Esophagus squamous epithelium (tissue), 5 donors: ENCODE measurements around the gene STARD8. TPM values are rescaled to one million over a fixed set of nuclear protein-coding genes. Genes with fewer than 3 reads are reported as not detected.
A peak's percentile ranks its signal among the peaks of the same experiment; 100 is the strongest.

Source experiments
- DNase-seq: peaks from one replicate; lab custom pipeline; 2025; lab: John Stamatoyannopoulos, UW
- H3K27ac ChIP-seq, 4 donors: fragments of 200-600 bp; sonication (generic); one replicate each; pipeline ENCODE4 v1.5.1; 2016 to 2019; ENCODE audit warnings: mild to moderate bottlenecking in 1 of 4
- H3K27me3 ChIP-seq, 4 donors: fragments of 200-600 bp; sonication (generic); 1 replicate in 3 of 4; 2 replicates in 1 of 4; pipeline versions ENCODE4 v1.5.1 to v1.6.0; 2017 to 2021; ENCODE audit warnings: antibody characterized with exemption in 1 of 4
- H3K36me3 ChIP-seq, 3 donors: fragments of 200-600 bp; sonication (generic); one replicate each; pipeline ENCODE4 v1.5.1; 2016 to 2019
- H3K4me1 ChIP-seq, 3 donors: fragments of 200-600 bp; sonication (generic); one replicate each; pipeline ENCODE4 v1.5.1; 2017 to 2019
- H3K4me3 ChIP-seq, 4 donors: fragments of 200-600 bp; sonication (generic); 1 replicate in 3 of 4; 2 replicates in 1 of 4; pipeline ENCODE4 v1.5.1; 2016 to 2019; ENCODE audit warnings: mild to moderate bottlenecking in 2 of 4, moderate library complexity in 1 of 4
- H3K9me3 ChIP-seq, 3 donors: fragments of 200-600 bp; sonication (generic); one replicate each; pipeline ENCODE4 v1.5.1; 2016 to 2019
- POLR2A ChIP-seq, 4 donors: fragments of 450-650 bp; IDR thresholded peaks; one replicate each; pipeline ENCODE4 v1.6.1; 2017; ENCODE audit warnings: antibody characterized with exemption in 4 of 4, mild to moderate bottlenecking in 4 of 4, moderate library complexity in 3 of 4
- WGBS, 2 donors: methylation state at CpG; one replicate each; pipeline ENCODE4 v1.1.5; 2018; 5-methylcytosine and 5-hydroxymethylcytosine counted together
- intact Hi-C: fragments of 100-400 bp; cut with DNase I; formaldehyde crosslinking; loops from one replicate; pipeline ENCODE4 v1.15.0; 2022
- total RNA-seq, 4 donors: library from RNA; depleted of rRNA; stranded (reverse); fragments of >200 nt; gene quantifications; one replicate each; pipeline ENCODE4 v1.1.0, GENCODE V29; 2016
- TF ChIP-seq, protein P1 (sequence below), 6 experiments: fragments of 450-650 bp in 4 of 6; fragments of 200-600 bp in 2 of 6; sonication (generic) in 2 of 6; IDR thresholded peaks; one replicate each; pipeline ENCODE4 v1.5.1; 2016 to 2019; ENCODE audit warnings: antibody characterized with exemption in 6 of 6, mild to moderate bottlenecking in 4 of 6, moderate library complexity in 4 of 6
- donor health status: DM: yes; HTN: yes; CAD: no.

Gene STARD8
- total RNA-seq, 4 donors from 2014 or later = 0.95 to 9.9 (median 2.1) TPM

DNA sequence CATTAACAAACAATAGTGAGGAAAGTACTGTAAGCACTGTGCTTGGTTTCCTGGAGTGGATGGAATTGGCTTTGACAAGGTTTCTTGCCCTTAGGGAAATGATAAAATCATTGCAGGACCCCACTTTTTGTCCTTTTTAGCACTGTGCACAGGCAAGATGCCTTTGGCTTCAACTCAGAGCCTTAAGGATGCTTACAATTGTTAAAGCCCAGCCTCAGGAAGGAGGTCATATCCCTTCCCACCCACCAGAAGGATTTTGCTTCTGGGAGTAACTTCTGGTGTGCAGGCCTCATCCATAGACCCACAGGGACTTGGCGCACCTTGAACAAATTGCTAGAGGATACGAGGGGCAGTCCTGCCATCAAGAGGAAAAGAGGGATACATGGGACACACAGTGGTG, 44.5 kb downstream of the STARD8 start:
- intact Hi-C loops = no loop called here
- H3K27me3 ChIP-seq = no peaks in the 10 kb centered on the region
- H3K27ac ChIP-seq = peak overlapping the region in 2 of 4 donors; percentile 36 to 61
- TF ChIP-seq, protein P1, sequence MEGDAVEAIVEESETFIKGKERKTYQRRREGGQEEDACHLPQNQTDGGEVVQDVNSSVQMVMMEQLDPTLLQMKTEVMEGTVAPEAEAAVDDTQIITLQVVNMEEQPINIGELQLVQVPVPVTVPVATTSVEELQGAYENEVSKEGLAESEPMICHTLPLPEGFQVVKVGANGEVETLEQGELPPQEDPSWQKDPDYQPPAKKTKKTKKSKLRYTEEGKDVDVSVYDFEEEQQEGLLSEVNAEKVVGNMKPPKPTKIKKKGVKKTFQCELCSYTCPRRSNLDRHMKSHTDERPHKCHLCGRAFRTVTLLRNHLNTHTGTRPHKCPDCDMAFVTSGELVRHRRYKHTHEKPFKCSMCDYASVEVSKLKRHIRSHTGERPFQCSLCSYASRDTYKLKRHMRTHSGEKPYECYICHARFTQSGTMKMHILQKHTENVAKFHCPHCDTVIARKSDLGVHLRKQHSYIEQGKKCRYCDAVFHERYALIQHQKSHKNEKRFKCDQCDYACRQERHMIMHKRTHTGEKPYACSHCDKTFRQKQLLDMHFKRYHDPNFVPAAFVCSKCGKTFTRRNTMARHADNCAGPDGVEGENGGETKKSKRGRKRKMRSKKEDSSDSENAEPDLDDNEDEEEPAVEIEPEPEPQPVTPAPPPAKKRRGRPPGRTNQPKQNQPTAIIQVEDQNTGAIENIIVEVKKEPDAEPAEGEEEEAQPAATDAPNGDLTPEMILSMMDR (IDR thresholded peaks at IDR 0.05) = no peak
- TF ChIP-seq POLR2A (IDR thresholded peaks at IDR 0.05) = no peak
- WGBS, 2 donors = 88% methylated on average over 2 of the region's 2 CpGs; no CpG with 5 or more reads in 1 of the 2 donors
- no peak overlapping the region for H3K4me3 ChIP-seq
- no peaks in the 10 kb centered on the region for H3K9me3 ChIP-seq
- H3K36me3 ChIP-seq = no peaks in the 10 kb centered on the region
- peaks cover 0 to 23% (median 3%) of the 10 kb centered on the region in 3 donors for H3K4me1 ChIP-seq
- no peak for DNase-seq

DNA sequence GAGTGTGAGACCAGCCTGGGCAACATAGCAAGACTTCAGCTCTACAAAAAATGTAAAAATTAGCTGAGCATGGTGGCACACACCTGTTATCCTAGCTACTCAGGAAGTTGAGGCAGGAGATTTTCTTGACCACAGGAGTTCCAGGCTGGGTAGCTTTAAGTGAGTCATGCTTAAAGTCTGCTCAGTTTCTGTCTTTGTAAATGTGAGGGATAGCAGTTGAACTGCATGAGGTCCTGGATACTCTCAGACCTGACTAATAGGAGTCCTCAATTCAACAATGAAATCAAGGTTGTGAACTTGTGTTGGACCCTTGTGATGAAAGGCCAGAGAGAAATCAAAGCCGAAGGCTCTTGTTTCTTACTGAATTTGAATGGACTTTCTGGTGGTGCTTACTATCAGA, 45.2 kb downstream of the STARD8 start:
- Histone ChIP-seq H3K36me3 (no peaks in the 10 kb centered on the region), H3K9me3 (no peaks in the 10 kb centered on the region), H3K4me1 (peaks cover 0 to 21% (median 3%) of the 10 kb centered on the region in 3 donors), H3K27me3 (no peaks in the 10 kb centered on the region), H3K27ac (peak overlapping the region in 2 of 4 donors; percentile 36 to 61), H3K4me3 (no peak overlapping the region)
- TF ChIP-seq POLR2A (IDR thresholded peaks at IDR 0.05) = no peak
- TF ChIP-seq, protein P1 (IDR thresholded peaks at IDR 0.05) = no peak
- intact Hi-C loops = no loop called here
- 100% methylated on average over 1 of the region's 1 CpG for WGBS, 2 donors
- DNase-seq = no peak

DNA sequence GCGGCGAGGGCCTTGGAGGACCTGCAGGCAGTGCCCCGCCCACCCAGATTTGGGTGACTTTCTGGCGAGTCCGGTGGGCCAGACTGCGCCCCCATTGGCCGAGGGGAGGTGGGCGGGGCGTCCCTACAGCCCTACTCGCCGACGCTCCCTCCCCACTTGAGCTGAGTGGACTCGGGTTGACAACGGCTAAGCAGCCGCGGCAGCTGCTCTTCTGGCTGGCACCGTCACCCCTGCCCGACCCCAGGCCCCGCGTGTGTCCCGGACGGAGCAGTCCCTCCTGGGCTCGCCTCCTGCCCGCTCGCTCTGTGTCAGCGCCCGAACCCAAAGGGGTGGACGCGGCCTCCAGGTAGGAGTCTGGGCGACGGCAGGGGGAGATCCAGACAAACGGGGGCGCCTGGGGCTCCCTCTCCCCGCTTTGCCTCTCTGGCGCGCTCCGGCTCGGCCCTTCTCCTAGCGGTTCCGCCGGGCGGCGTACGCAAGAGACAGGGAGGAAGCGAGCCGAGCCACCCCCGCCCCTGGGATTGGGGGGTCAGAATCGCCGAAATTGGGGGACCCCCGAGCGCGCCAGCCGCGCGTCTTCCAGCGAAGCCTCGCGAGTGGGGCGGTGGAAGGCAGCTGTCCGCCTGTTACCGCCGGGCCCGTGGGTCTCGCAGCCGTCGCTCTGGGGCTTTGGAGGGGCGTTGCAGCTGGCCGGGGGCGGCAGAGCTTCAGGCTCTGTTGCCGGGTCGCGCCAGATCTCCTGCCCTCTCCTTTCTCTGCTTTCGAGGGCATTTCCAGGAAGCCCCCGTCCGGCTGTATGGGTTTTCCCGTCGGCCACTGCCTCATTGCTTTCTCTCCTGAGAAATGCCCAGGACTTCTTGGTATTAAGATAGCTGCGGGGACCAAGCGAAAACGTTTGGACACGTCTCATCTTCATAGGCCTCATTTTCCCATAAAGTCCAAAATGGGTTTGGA, 46.3 kb downstream of the STARD8 start:
- 25% methylated on average over 21 of the region's 81 CpGs; no CpG with 5 or more reads in 1 of the 2 donors for WGBS, 2 donors
- intact Hi-C loops = no loop called here
- H3K4me1 ChIP-seq = peaks cover 0 to 21% (median 3%) of the 10 kb centered on the region in 3 donors
- H3K36me3 ChIP-seq = no peaks in the 10 kb centered on the region
- no peaks in the 10 kb centered on the region for H3K9me3 ChIP-seq
- peak overlapping the region; percentile 54 to 80 (median 72) for H3K27ac ChIP-seq
- DNase-seq = no peak
- no peaks in the 10 kb centered on the region for H3K27me3 ChIP-seq
- TF ChIP-seq POLR2A (IDR thresholded peaks at IDR 0.05) = peak in 2 of 4 donors; percentile 54 to 70
- TF ChIP-seq, protein P1 (IDR thresholded peaks at IDR 0.05) = no peak
- peak overlapping the region; percentile 38 to 70 (median 56) for H3K4me3 ChIP-seq

DNA sequence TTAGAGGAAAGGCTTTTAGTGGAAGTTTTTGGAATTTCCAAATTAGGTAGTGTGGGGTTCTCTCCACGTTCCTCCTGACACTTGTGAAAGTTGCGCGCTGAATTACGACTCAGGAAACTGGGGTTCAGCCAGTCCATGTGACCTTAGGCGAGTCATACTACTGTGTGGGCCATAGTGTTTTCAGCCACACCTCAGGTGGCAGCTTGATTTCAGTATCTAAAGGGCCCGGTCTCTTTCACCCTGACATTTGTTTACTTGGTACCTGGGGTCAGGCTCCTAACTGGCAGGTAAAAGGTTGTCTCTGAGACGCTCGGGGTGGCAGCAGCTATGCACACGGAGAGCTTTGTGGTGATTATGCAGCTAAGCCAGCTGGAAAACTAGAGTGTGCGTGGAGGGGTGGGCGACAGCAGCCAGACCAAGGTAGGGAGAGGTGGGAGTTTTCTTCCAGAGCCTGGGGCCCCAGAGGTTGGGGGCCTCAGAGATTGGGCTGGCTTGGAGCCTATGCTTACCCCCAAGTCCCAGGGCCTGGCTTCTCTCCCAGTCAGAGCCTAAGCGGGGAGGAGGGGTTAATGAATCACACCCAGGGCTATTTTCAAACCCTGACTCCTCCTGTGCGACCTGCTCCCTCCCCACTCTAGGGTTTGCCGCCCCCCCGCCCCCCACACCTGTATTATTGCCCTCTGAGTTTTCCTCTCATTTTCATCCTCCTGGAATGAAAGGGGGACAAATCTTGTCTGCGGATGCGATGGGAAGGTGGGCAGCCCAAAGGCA, 47.2 kb downstream of the STARD8 start:
- Histone ChIP-seq H3K36me3 (no peaks in the 10 kb centered on the region), H3K9me3 (no peaks in the 10 kb centered on the region), H3K27ac (peak overlapping the region in 3 of 4 donors; percentile 30 to 80 (median 57)), H3K27me3 (no peaks in the 10 kb centered on the region), H3K4me1 (peaks cover 0 to 21% (median 3%) of the 10 kb centered on the region in 3 donors), H3K4me3 (peak overlapping the region; percentile 38 to 70 (median 56))
- no peak for TF ChIP-seq POLR2A (IDR thresholded peaks at IDR 0.05)
- TF ChIP-seq, protein P1 (IDR thresholded peaks at IDR 0.05) = no peak
- WGBS, 2 donors = 20 to 51% methylated on average over 2 to 9 of the region's 17 CpGs
- intact Hi-C loops = no loop called here
- no peak for DNase-seq
